Measurements from ENCODE around the gene SRRM5. TPM values are rescaled to one million over a fixed set of nuclear protein-coding genes. Genes with fewer than 3 reads are reported as not detected.
A peak's percentile ranks its signal among the peaks of the same experiment; 100 is the strongest.

Gene SRRM5
- 0.44 and 0.70 TPM in 2 replicates for total RNA-seq (2021)
- long read RNA-seq, partial matches to known transcripts = 0 of 3 reads
- long read RNA-seq, other reads (novel, unspliced or antisense) = 1 of 3 reads

GRCh38 chr19:43611788-43612187 lies at the start of gene SRRM5:
Gene SRRM5 (plus strand): TSS chr19:43612088. CDS start chr19:43612122, 34 bp downstream.
- no peaks in the 10 kb centered on the region; the same call in 1 of the 2 replicates for H3K27me3 Mint-ChIP-seq (ENCODE audit: low read depth)
- Histone ChIP-seq H2BK12ac (ENCODE audit: insufficient read length, low read depth, low read length) (no peak within 1 kb of the TSS), H3K27ac (ENCODE audit: insufficient read length, low read depth, low read length) (no peak within 1 kb of the TSS), H3K4me1 (ENCODE audit: insufficient read depth, low read length) (no peaks in the 10 kb centered on the region), H3K9me3 (ENCODE audit: control insufficient read depth, low read depth, low read length) (no peaks in the 10 kb centered on the region), H2BK20ac (ENCODE audit: low read depth, low read length, poor library complexity, severe bottlenecking) (no peak within 1 kb of the TSS), H4K20me1 (ENCODE audit: control insufficient read depth, insufficient read depth, insufficient read length) (no peaks in the 10 kb centered on the region), H2AFZ (ENCODE audit: low read length) (no peak within 1 kb of the TSS), H3K18ac (ENCODE audit: insufficient read length, low read depth, low read length) (no peak within 1 kb of the TSS), H4K5ac (ENCODE audit: insufficient read length, low read depth, low read length) (no peak within 1 kb of the TSS), H2BK120ac (ENCODE audit: low read depth, low read length, poor library complexity, severe bottlenecking) (no peak within 1 kb of the TSS), H3K27me3 (ENCODE audit: insufficient read depth, low read length) (no peaks in the 10 kb centered on the region), H3K56ac (ENCODE audit: insufficient read length, low read depth, low read length) (no peak within 1 kb of the TSS), H3K4ac (ENCODE audit: low read depth, low read length) (no peak within 1 kb of the TSS), H3K4me2 (ENCODE audit: insufficient read depth, insufficient read length, low read length) (no peak within 1 kb of the TSS), H2BK5ac (ENCODE audit: insufficient read length, low read length) (no peak within 1 kb of the TSS), H3K23ac (ENCODE audit: insufficient read length, low read depth, low read length) (no peak within 1 kb of the TSS), H3K23me2 (ENCODE audit: insufficient read length, low read depth, low read length, poor library complexity, severe bottlenecking) (no peaks in the 10 kb centered on the region), H2BK15ac (ENCODE audit: low read depth, low read length) (no peak within 1 kb of the TSS), H3K14ac (ENCODE audit: insufficient read depth, low read length) (no peak within 1 kb of the TSS; the same call in 1 of the 2 replicates), H3T11ph (ENCODE audit: low read length) (no peak within 1 kb of the TSS), H2AK5ac (ENCODE audit: insufficient read length, low read length) (no peak within 1 kb of the TSS), H4K8ac (replicated peaks; ENCODE audit: insufficient read length, low read depth, low read length) (no peak within 1 kb of the TSS), H3K79me2 (ENCODE audit: insufficient read depth, low read length) (no peaks in the 10 kb centered on the region), H3K9ac (ENCODE audit: extremely low read depth, insufficient read length, low read length) (no peak within 1 kb of the TSS), H3K79me1 (ENCODE audit: insufficient read depth, low read depth, low read length, poor library complexity, severe bottlenecking) (no peaks in the 10 kb centered on the region), H4K91ac (ENCODE audit: insufficient read length, low read depth, low read length) (no peak within 1 kb of the TSS)
- H3K4me1 Mint-ChIP-seq = peaks cover 7 to 8% of the 10 kb centered on the region in 2 experiments
- no peak for TF ChIP-seq CTCF (conservative IDR thresholded peaks at IDR 0.05)
- WGBS (ENCODE audit: extremely low coverage, insufficient read length, low lambda C conversion rate) = no CpG with 5 or more reads among the region's 3 CpGs
- H3K4me3 Mint-ChIP-seq = peak within 1 kb of the TSS in 1 of 2 experiments; percentile 10; a peak in 1 of 5 replicates
- peaks cover 33 to 44% (median 42%) of the 10 kb centered on the region in 3 experiments for H3K36me3 Mint-ChIP-seq (ENCODE audit: insufficient read depth in 1 of 3, low read depth in 3 of 3)
- H3K27ac Mint-ChIP-seq = peak within 1 kb of the TSS in 2 of 3 experiments; percentile 36 to 89; a peak in 3 of 7 replicates
- peaks cover 3% of the 10 kb centered on the region in 2 experiments; a peak in 4 of 5 replicates for H3K9me3 Mint-ChIP-seq
- no peak for DNase-seq
